Cerebellar cortex (tissue), 1 donor: ENCODE measurements around the gene OIP5.
"Not testable (repeated sequence)": the region's sequence is repeated elsewhere in the genome, so short reads cannot be mapped to it uniquely, and the experiment has no call there.

Source experiments
- DNase-seq: peaks from one replicate; pipeline ENCODE4 v3.0.0-alpha.2; 2015; ENCODE audit warnings: low spot score

OIP5 gene

GRCh38 chr15:41332194-41333025 is at the start of gene OIP5, which contains the start of gene NUSAP1:
TSS of gene OIP5 (minus strand) at chr15:41332591. CDS start at chr15:41332561, 30 bp downstream.
TSS of gene NUSAP1 (plus strand) at chr15:41332881. CDS start at chr15:41332958, 77 bp downstream.
- peak; percentile 100 for DNase-seq

- no peak for DNase-seq
These were observed 45.6 kb upstream of the OIP5 start for GRCh38 chr15:41377978-41378377.

- DNase-seq, result no peak
These were observed 35.0 kb upstream of the OIP5 start for GRCh38 chr15:41367418-41367817.

- no peak for DNase-seq
These were observed 22.0 kb upstream of the OIP5 start for GRCh38 chr15:41354371-41354770.

- no peak for DNase-seq
These were observed 17.8 kb upstream of the OIP5 start for GRCh38 chr15:41350057-41350717.

GRCh38 chr15:41347236-41347635 is 14.8 kb upstream of the OIP5 start:
- DNase-seq, result no peak

GRCh38 chr15:41341519-41341918 is 9.1 kb upstream of the OIP5 start:
- DNase-seq, result no peak

- DNase-seq, result no peak
These were observed 7.9 kb upstream of the OIP5 start for GRCh38 chr15:41340189-41340695.

GRCh38 chr15:41337631-41338522 is 5.5 kb upstream of the OIP5 start:
- no peak for DNase-seq

GRCh38 chr15:41337047-41337446 is 4.7 kb upstream of the OIP5 start:
- DNase-seq, result no peak

GRCh38 chr15:41336549-41336948 is 4.2 kb upstream of the OIP5 start:
- DNase-seq, result no peak

- no peak for DNase-seq
These were observed 2.1 kb upstream of the OIP5 start for GRCh38 chr15:41334293-41335120.

GRCh38 chr15:41333026-41333562 is 703 bp upstream of the OIP5 start:
- DNase-seq, result no peak

GRCh38 chr15:41331833-41332193 is 578 bp downstream of the OIP5 start:
- peak; percentile 72 for DNase-seq

- no peak for DNase-seq
These were observed 1.1 kb downstream of the OIP5 start for GRCh38 chr15:41331281-41331680.

GRCh38 chr15:41323611-41324010 is 8.8 kb downstream of the OIP5 start:
- DNase-seq, result no peak

GRCh38 chr15:41320805-41321330 is 11.5 kb downstream of the OIP5 start:
- not testable (repeated sequence) for DNase-seq

GRCh38 chr15:41309226-41309905 is 23.0 kb downstream of the OIP5 start:
- no peak for DNase-seq

- DNase-seq, result no peak
These were observed 24.7 kb downstream of the OIP5 start for GRCh38 chr15:41307679-41308078.

- DNase-seq, result no peak
These were observed 28.1 kb downstream of the OIP5 start for GRCh38 chr15:41304149-41304770.
